ENCODE results near the gene ATN1.

- TF ChIP-seq, protein P1, sequence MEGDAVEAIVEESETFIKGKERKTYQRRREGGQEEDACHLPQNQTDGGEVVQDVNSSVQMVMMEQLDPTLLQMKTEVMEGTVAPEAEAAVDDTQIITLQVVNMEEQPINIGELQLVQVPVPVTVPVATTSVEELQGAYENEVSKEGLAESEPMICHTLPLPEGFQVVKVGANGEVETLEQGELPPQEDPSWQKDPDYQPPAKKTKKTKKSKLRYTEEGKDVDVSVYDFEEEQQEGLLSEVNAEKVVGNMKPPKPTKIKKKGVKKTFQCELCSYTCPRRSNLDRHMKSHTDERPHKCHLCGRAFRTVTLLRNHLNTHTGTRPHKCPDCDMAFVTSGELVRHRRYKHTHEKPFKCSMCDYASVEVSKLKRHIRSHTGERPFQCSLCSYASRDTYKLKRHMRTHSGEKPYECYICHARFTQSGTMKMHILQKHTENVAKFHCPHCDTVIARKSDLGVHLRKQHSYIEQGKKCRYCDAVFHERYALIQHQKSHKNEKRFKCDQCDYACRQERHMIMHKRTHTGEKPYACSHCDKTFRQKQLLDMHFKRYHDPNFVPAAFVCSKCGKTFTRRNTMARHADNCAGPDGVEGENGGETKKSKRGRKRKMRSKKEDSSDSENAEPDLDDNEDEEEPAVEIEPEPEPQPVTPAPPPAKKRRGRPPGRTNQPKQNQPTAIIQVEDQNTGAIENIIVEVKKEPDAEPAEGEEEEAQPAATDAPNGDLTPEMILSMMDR (IDR thresholded peaks at IDR 0.05; ENCODE audit: low read depth, low read length, poor library complexity, severe bottlenecking) = no peak
- TF ChIP-seq EZH2phosphoT487 (IDR thresholded peaks at IDR 0.05; ENCODE audit: borderline replicate concordance, low read length) = no peak
These were observed 40.3 kb upstream of the ATN1 start for GRCh38 chr12:6887460-6887859.

Data from DOHH2 (cell line).